ENCODE measurements around the gene EPDR1. TPM values are rescaled to one million over a fixed set of nuclear protein-coding genes. Genes with fewer than 3 reads are reported as not detected.

EPDR1 gene
- polyA plus RNA-seq, 3 donors, result 0.25 to 1.2 (median 1.1) TPM

DNA sequence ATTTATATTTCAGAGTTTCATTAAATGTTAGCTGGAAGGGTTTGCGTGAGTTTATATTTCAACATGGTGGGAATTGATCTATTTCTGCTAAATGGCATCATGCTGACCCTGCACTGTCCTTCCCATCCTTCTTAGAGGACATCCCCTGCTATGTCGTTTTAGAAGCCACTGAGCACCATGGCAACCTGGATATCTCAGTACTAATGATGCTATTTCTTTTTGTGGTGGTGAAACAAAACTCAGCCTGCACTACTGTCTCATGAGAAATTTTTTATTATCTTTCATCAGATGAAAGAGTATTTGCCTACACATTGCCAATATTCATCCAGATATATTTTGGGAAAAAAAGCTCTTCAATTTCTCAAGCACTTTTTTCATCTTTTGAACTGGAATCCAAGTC is 12.1 kb downstream of the EPDR1 start:
- Histone ChIP-seq H3K79me2 (ENCODE audit: insufficient read depth, low read length) (no peaks in the 10 kb centered on the region), H3K27me3 (ENCODE audit: control insufficient read depth in 2 of 2, insufficient read depth in 2 of 2, low read length in 2 of 2) (no peaks in the 10 kb centered on the region), H2AFZ (ENCODE audit: insufficient read depth, low read depth, low read length, poor library complexity, severe bottlenecking) (no peak overlapping the region), H4K20me1 (ENCODE audit: insufficient read depth, low read length) (no peaks in the 10 kb centered on the region), H3K27ac (ENCODE audit: low read depth in 1 of 2, low read length in 2 of 2) (no peak overlapping the region), H3K4me3 (replicated peaks in 1 of 3; ENCODE audit: low read depth in 2 of 3, low read length in 3 of 3) (no peak overlapping the region), H3K9me3 (replicated peaks in 1 of 2; ENCODE audit: control insufficient read depth in 1 of 2, insufficient read depth in 1 of 2, low read length in 2 of 2) (peaks cover 2 to 5% of the 10 kb centered on the region in 2 donors), H3K4me1 (ENCODE audit: control insufficient read depth in 1 of 2, insufficient read depth in 2 of 2, low read length in 2 of 2) (peaks cover 2 to 3% of the 10 kb centered on the region in 2 donors), H3K36me3 (replicated peaks in 1 of 2; ENCODE audit: control insufficient read depth in 1 of 2, insufficient read depth in 2 of 2, low read length in 2 of 2) (no peaks in the 10 kb centered on the region), H3K4me2 (replicated peaks; ENCODE audit: extremely low read depth, low read length, poor library complexity, severe bottlenecking) (no peak overlapping the region), H3K9ac (ENCODE audit: insufficient read depth, low read length, poor library complexity, severe bottlenecking) (no peak overlapping the region)
- Mint-ChIP-seq H3K36me3 (peaks cover 2 to 3% of the 10 kb centered on the region in 2 donors), H3K4me3 (no peak overlapping the region), H3K9me3 (peaks cover 4 to 15% (median 10%) of the 10 kb centered on the region in 7 donors), H3K27ac (no peak overlapping the region), H3K27me3 (ENCODE audit: low read depth in 3 of 3) (no peaks in the 10 kb centered on the region), H3K4me1 (no peaks in the 10 kb centered on the region)
- intact Hi-C loops (cut with micrococcal nuclease), result no loop called here
- DNase-seq, result no peak
- WGBS (ENCODE audit: insufficient coverage), result no CpG with 5 or more reads among the region's 2 CpGs
- TF ChIP-seq, protein P1, sequence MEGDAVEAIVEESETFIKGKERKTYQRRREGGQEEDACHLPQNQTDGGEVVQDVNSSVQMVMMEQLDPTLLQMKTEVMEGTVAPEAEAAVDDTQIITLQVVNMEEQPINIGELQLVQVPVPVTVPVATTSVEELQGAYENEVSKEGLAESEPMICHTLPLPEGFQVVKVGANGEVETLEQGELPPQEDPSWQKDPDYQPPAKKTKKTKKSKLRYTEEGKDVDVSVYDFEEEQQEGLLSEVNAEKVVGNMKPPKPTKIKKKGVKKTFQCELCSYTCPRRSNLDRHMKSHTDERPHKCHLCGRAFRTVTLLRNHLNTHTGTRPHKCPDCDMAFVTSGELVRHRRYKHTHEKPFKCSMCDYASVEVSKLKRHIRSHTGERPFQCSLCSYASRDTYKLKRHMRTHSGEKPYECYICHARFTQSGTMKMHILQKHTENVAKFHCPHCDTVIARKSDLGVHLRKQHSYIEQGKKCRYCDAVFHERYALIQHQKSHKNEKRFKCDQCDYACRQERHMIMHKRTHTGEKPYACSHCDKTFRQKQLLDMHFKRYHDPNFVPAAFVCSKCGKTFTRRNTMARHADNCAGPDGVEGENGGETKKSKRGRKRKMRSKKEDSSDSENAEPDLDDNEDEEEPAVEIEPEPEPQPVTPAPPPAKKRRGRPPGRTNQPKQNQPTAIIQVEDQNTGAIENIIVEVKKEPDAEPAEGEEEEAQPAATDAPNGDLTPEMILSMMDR (IDR thresholded peaks at IDR 0.05), result no peak

GRCh38 chr7:37933018-37933566 is 12.7 kb downstream of the EPDR1 start:
- Histone ChIP-seq H3K9me3 (replicated peaks in 1 of 2; ENCODE audit: control insufficient read depth in 1 of 2, insufficient read depth in 1 of 2, low read length in 2 of 2) (peaks cover 5 to 6% of the 10 kb centered on the region in 2 donors), H3K36me3 (replicated peaks in 1 of 2; ENCODE audit: control insufficient read depth in 1 of 2, insufficient read depth in 2 of 2, low read length in 2 of 2) (no peaks in the 10 kb centered on the region), H2AFZ (ENCODE audit: insufficient read depth, low read depth, low read length, poor library complexity, severe bottlenecking) (no peak overlapping the region), H3K4me1 (ENCODE audit: control insufficient read depth in 1 of 2, insufficient read depth in 2 of 2, low read length in 2 of 2) (no peaks in the 10 kb centered on the region), H3K27me3 (ENCODE audit: control insufficient read depth in 2 of 2, insufficient read depth in 2 of 2, low read length in 2 of 2) (no peaks in the 10 kb centered on the region), H3K4me2 (replicated peaks; ENCODE audit: extremely low read depth, low read length, poor library complexity, severe bottlenecking) (no peak overlapping the region), H3K9ac (ENCODE audit: insufficient read depth, low read length, poor library complexity, severe bottlenecking) (no peak overlapping the region), H4K20me1 (ENCODE audit: insufficient read depth, low read length) (no peaks in the 10 kb centered on the region), H3K4me3 (replicated peaks in 1 of 3; ENCODE audit: low read depth in 2 of 3, low read length in 3 of 3) (no peak overlapping the region), H3K27ac (ENCODE audit: low read depth in 1 of 2, low read length in 2 of 2) (no peak overlapping the region), H3K79me2 (ENCODE audit: insufficient read depth, low read length) (no peaks in the 10 kb centered on the region)
- H3K36me3 Mint-ChIP-seq, result peaks cover 2 to 3% of the 10 kb centered on the region in 2 donors
- H3K9me3 Mint-ChIP-seq, result peaks cover 4 to 17% (median 10%) of the 10 kb centered on the region in 7 donors
- peaks cover 0 to 1% (median 0%) of the 10 kb centered on the region in 3 donors for H3K27me3 Mint-ChIP-seq (ENCODE audit: low read depth in 3 of 3)
- TF ChIP-seq, protein P1 (IDR thresholded peaks at IDR 0.05), result no peak
- no peaks in the 10 kb centered on the region for H3K4me1 Mint-ChIP-seq
- H3K27ac Mint-ChIP-seq, result no peak overlapping the region
- H3K4me3 Mint-ChIP-seq, result no peak overlapping the region
- no CpG with 5 or more reads among the region's 9 CpGs for WGBS (ENCODE audit: insufficient coverage)
- DNase-seq, result no peak
- intact Hi-C loops (cut with micrococcal nuclease), result no loop called here

All from CD14-positive monocyte (primary cell).